HepG2 (cell line): ENCODE results near the gene ABHD6. TPM values are rescaled to one million over a fixed set of nuclear protein-coding genes. Genes with fewer than 3 reads are reported as not detected.

Experiments
- ARID2 ChIP-seq: sonication (generic); formaldehyde crosslinking; IDR thresholded peaks from 2 replicates; pipeline ENCODE4 v1.8.1; 2022; ENCODE audit warnings: mild to moderate bottlenecking, missing genetic modification reagents, borderline replicate concordance
- CREB3 ChIP-seq: sonication (generic); formaldehyde crosslinking; IDR thresholded peaks from 2 replicates; pipeline ENCODE4 v1.5.0; 2020; ENCODE audit warnings: missing genetic modification reagents
- FOXO1 ChIP-seq: sonication (generic); formaldehyde crosslinking; IDR thresholded peaks from 2 replicates; pipeline ENCODE4 v1.4.0; 2020; ENCODE audit warnings: missing genetic modification reagents
- FOXP1 ChIP-seq, 2 experiments: fragments of 450-650 bp in 1 of 2; IDR thresholded peaks; 2 replicates each; pipeline ENCODE4 v1.6.1; 2017 to 2018; ENCODE audit warnings: antibody characterized with exemption in 1 of 2
- HDAC2 ChIP-seq: sonication (generic); formaldehyde crosslinking; IDR thresholded peaks from 2 replicates; pipeline ENCODE4 v1.4.0; 2020; ENCODE audit warnings: missing genetic modification reagents
- HNF1A ChIP-seq, 2 experiments: sonication (generic) in 1 of 2; formaldehyde crosslinking in 1 of 2; IDR thresholded peaks; 2 replicates each; pipeline versions ENCODE4 v1.4.0 to v1.6.1; 2016 to 2020; ENCODE audit warnings: borderline replicate concordance in 1 of 2, low read depth in 1 of 2, mild to moderate bottlenecking in 1 of 2, missing genetic modification reagents in 1 of 2
- HOXD1 ChIP-seq: sonication (generic); formaldehyde crosslinking; IDR thresholded peaks from 2 replicates; pipeline ENCODE4 v1.5.0; 2020; ENCODE audit warnings: missing genetic modification reagents
- IRF9 ChIP-seq: sonication (generic); formaldehyde crosslinking; IDR thresholded peaks from 2 replicates; pipeline ENCODE4 v1.8.0; 2022; ENCODE audit warnings: missing genetic modification reagents, mild to moderate bottlenecking, borderline replicate concordance
- NFYC ChIP-seq: IDR thresholded peaks from 2 replicates; pipeline ENCODE4 v1.6.1; 2016; ENCODE audit warnings: missing genetic modification reagents, missing compliant biosample characterization
- PHF21A ChIP-seq: sonication (generic); formaldehyde crosslinking; IDR thresholded peaks from 2 replicates; pipeline ENCODE4 v1.5.0; 2020; ENCODE audit warnings: mild to moderate bottlenecking, missing genetic modification reagents
- RBM39 ChIP-seq: fragments of 200-400 bp; formaldehyde crosslinking; IDR thresholded peaks from one replicate; pipeline ENCODE4 v1.6.1; 2018; ENCODE audit warnings: antibody characterized with exemption, mild to moderate bottlenecking, low read depth, low read length; ENCODE audit not compliant: poor library complexity, severe bottlenecking
- RXRB ChIP-seq: IDR thresholded peaks from 2 replicates; pipeline ENCODE4 v1.6.1; 2016; ENCODE audit warnings: borderline replicate concordance, missing genetic modification reagents, missing compliant biosample characterization
- SRF ChIP-seq: IDR thresholded peaks from 2 replicates; pipeline ENCODE4 v1.6.1; 2011; ENCODE audit warnings: mild to moderate bottlenecking, low read depth, low read length, moderate library complexity
- TARDBP ChIP-seq: sonication (generic); formaldehyde crosslinking; IDR thresholded peaks from 2 replicates; pipeline ENCODE4 v1.8.0; 2022; ENCODE audit warnings: mild to moderate bottlenecking, missing genetic modification reagents
- THRA ChIP-seq: sonication (generic); formaldehyde crosslinking; IDR thresholded peaks from 2 replicates; pipeline ENCODE4 v1.4.0; 2020; ENCODE audit warnings: missing genetic modification reagents, borderline replicate concordance
- YEATS4 ChIP-seq: sonication (generic); formaldehyde crosslinking; IDR thresholded peaks from 2 replicates; pipeline ENCODE4 v1.4.0; 2020; ENCODE audit warnings: missing genetic modification reagents, borderline replicate concordance
- ZNF3 ChIP-seq: IDR thresholded peaks from 2 replicates; pipeline ENCODE4 v1.7.0; 2017; ENCODE audit warnings: inconsistent platforms
- ZNF740 ChIP-seq: sonication (generic); formaldehyde crosslinking; IDR thresholded peaks from 2 replicates; pipeline ENCODE4 v1.4.0; 2020; ENCODE audit warnings: missing genetic modification reagents
- ZNF781 ChIP-seq: sonication (generic); formaldehyde crosslinking; IDR thresholded peaks from 2 replicates; pipeline ENCODE4 v1.5.1; 2020; ENCODE audit warnings: borderline replicate concordance, mild to moderate bottlenecking, missing genetic modification reagents; ENCODE audit errors: not compliant biosample characterization
- ZNF816 ChIP-seq: sonication (generic); formaldehyde crosslinking; IDR thresholded peaks from 2 replicates; pipeline ENCODE4 v1.8.0; 2022; ENCODE audit warnings: missing genetic modification reagents, mild to moderate bottlenecking, borderline replicate concordance
- ZSCAN9 ChIP-seq: IDR thresholded peaks from 2 replicates; pipeline ENCODE4 v1.6.1; 2016; ENCODE audit warnings: borderline replicate concordance
- polyA plus RNA-seq, 8 experiments: library from polyadenylated mRNA; depleted of rRNA in 3 of 8; stranded (reverse) in 7 of 8; unstranded in 1 of 8; fragments of >200 nt; fragmentation: Illumina TruSeq in 4 of 8; extraction: Trizol in 4 of 8; gene quantifications; 2 replicates each; pipeline versions ENCODE4 v1.2.1 to v1.2.3, GENCODE V29; 2011 to 2016; ENCODE audit warnings: low read depth in 4 of 8, missing spikeins in 1 of 8, mixed read lengths in 1 of 8; ENCODE audit not compliant: insufficient read depth in 1 of 8
- total RNA-seq, 5 experiments: library from RNA; depleted of rRNA; stranded (reverse); fragments of >200 nt; fragmentation: Illumina TruSeq; extraction: Trizol; gene quantifications; 2 replicates each; pipeline ENCODE4 v1.2.3, GENCODE V29; 2016; ENCODE audit warnings: low read depth in 1 of 5

The ABHD6 gene
- total and polyA plus RNA-seq, 2 of the 13 experiments (the other 11 are each of a cell fraction or from before 2014, with no cell fraction given): 9.0 to 17.2 TPM

- TF ChIP-seq ZNF740 (CRISPR knock-in tag) (peak; percentile 76), IRF9 (CRISPR knock-in tag) (0 out of 2 replicates have a peak, but pooled peaks have one; percentile 40), FOXO1 (CRISPR knock-in tag) (peak; percentile 78; the same call in 1 of the 2 replicates), ZSCAN9 (CRISPR knock-in tag) (peak; percentile 49; the same call in 1 of the 2 replicates), FOXP1 (IDR thresholded peaks at IDR 0.05) (no peak), FOXP1 (CRISPR knock-in tag; IDR thresholded peaks at IDR 0.05) (peak; percentile 80; the same call in 1 of the 2 replicates), RBM39 (no peak), HOXD1 (CRISPR knock-in tag) (no peak), PHF21A (CRISPR knock-in tag) (peak; percentile 70; the same call in 1 of the 2 replicates), TARDBP (CRISPR knock-in tag) (no peak; the same call in 1 of the 2 replicates), SRF (no peak), ZNF816 (CRISPR knock-in tag) (0 out of 2 replicates have a peak, but pooled peaks have one; percentile 55), YEATS4 (CRISPR knock-in tag) (no peak; the same call in 1 of the 2 replicates), CREB3 (CRISPR knock-in tag) (no peak), HNF1A (IDR thresholded peaks at IDR 0.05; ENCODE audit: low read depth) (no peak), HNF1A (CRISPR knock-in tag; IDR thresholded peaks at IDR 0.05; ENCODE audit: borderline replicate concordance) (0 out of 2 replicates have a peak, but pooled peaks have one; percentile 47), ZNF3 (CRISPR knock-in tag) (0 out of 2 replicates have a peak, but pooled peaks have one; percentile 32), RXRB (CRISPR knock-in tag) (peak; percentile 72; the same call in 1 of the 2 replicates), THRA (CRISPR knock-in tag) (peak; percentile 80; the same call in 1 of the 2 replicates), ZNF781 (CRISPR knock-in tag) (no peak), NFYC (no peak), ARID2 (CRISPR knock-in tag) (0 out of 2 replicates have a peak, but pooled peaks have one; percentile 40), HDAC2 (peak; percentile 74; the same call in 1 of the 2 replicates)
Observed at GRCh38 chr3:58191361-58191991, 46.1 kb upstream of the ABHD6 start (continued).
